ENCODE measurements around the gene EGFL6.
"Not testable (repeated sequence)": the region's sequence is repeated elsewhere in the genome, so short reads cannot be mapped to it uniquely, and the experiment has no call there.

Gene EGFL6

GRCh38 chrX:13645464-13646153, 76.2 kb downstream of the EGFL6 start:
- Histone ChIP-seq H4K8ac (ENCODE audit: low read depth, low read length) (no peak overlapping the region), H3K4me2 (ENCODE audit: low read length) (no peak overlapping the region), H3K36me3 (ENCODE audit: control insufficient read depth in 1 of 2, insufficient read depth in 2 of 2, low read length in 2 of 2) (no peaks in the 10 kb centered on the region), H3K9me3 (ENCODE audit: insufficient read depth, low read depth, low read length) (no peaks in the 10 kb centered on the region), H3K4me1 (ENCODE audit: control insufficient read depth in 1 of 2, insufficient read depth in 2 of 2, low read length in 2 of 2) (no peaks in the 10 kb centered on the region), H3K4ac (ENCODE audit: low read depth, low read length) (no peak overlapping the region), H2AFZ (ENCODE audit: insufficient read depth, low read length, poor library complexity) (no peak overlapping the region), H3K14ac (ENCODE audit: low read length) (no peak overlapping the region), H3K27me3 (ENCODE audit: insufficient read depth, low read length) (no peaks in the 10 kb centered on the region), H3K9ac (ENCODE audit: low read length) (no peak overlapping the region), H2BK12ac (ENCODE audit: low read length) (no peak overlapping the region), H3K79me2 (ENCODE audit: control insufficient read depth, insufficient read depth, low read length, poor library complexity) (no peaks in the 10 kb centered on the region), H3K27ac (ENCODE audit: low read depth, low read length) (no peak overlapping the region), H3K4me3 (ENCODE audit: low read depth, low read length) (no peak overlapping the region), H2AK5ac (ENCODE audit: low read length) (no peak overlapping the region), H3K18ac (ENCODE audit: low read length) (no peak overlapping the region), H3K79me1 (ENCODE audit: low read length) (no peaks in the 10 kb centered on the region), H2BK5ac (ENCODE audit: low read depth, low read length, poor library complexity) (no peak overlapping the region), H3K23ac (ENCODE audit: low read length) (no peak overlapping the region), H2BK120ac (ENCODE audit: insufficient read depth, low read length, poor library complexity) (no peak overlapping the region), H4K12ac (ENCODE audit: low read depth, low read length) (no peak overlapping the region), H4K91ac (ENCODE audit: low read depth, low read length) (no peak overlapping the region)
- DNase-seq, result no peak
- no CpG with 5 or more reads among the region's 9 CpGs for WGBS (ENCODE audit: extremely low coverage, insufficient coverage, insufficient read length)

- Histone ChIP-seq H4K8ac (ENCODE audit: low read depth, low read length) (no peak overlapping the region), H3K36me3 (ENCODE audit: control insufficient read depth in 1 of 2, insufficient read depth in 2 of 2, low read length in 2 of 2) (no peaks in the 10 kb centered on the region), H3K14ac (ENCODE audit: low read length) (no peak overlapping the region), H3K79me1 (ENCODE audit: low read length) (no peaks in the 10 kb centered on the region), H3K79me2 (ENCODE audit: control insufficient read depth, insufficient read depth, low read length, poor library complexity) (no peaks in the 10 kb centered on the region), H3K27ac (ENCODE audit: low read depth, low read length) (no peak overlapping the region), H3K4ac (ENCODE audit: low read depth, low read length) (no peak overlapping the region), H3K4me2 (ENCODE audit: low read length) (no peak overlapping the region), H2AK5ac (ENCODE audit: low read length) (no peak overlapping the region), H3K9ac (ENCODE audit: low read length) (no peak overlapping the region), H3K18ac (ENCODE audit: low read length) (no peak overlapping the region), H2BK5ac (ENCODE audit: low read depth, low read length, poor library complexity) (no peak overlapping the region), H3K27me3 (ENCODE audit: insufficient read depth, low read length) (no peaks in the 10 kb centered on the region), H2BK120ac (ENCODE audit: insufficient read depth, low read length, poor library complexity) (no peak overlapping the region), H4K12ac (ENCODE audit: low read depth, low read length) (no peak overlapping the region), H3K4me1 (ENCODE audit: control insufficient read depth in 1 of 2, insufficient read depth in 2 of 2, low read length in 2 of 2) (no peaks in the 10 kb centered on the region), H2BK12ac (ENCODE audit: low read length) (no peak overlapping the region), H4K91ac (ENCODE audit: low read depth, low read length) (no peak overlapping the region), H3K9me3 (ENCODE audit: insufficient read depth, low read depth, low read length) (no peaks in the 10 kb centered on the region), H3K23ac (ENCODE audit: low read length) (no peak overlapping the region), H2AFZ (ENCODE audit: insufficient read depth, low read length, poor library complexity) (no peak overlapping the region), H3K4me3 (ENCODE audit: low read depth, low read length) (no peak overlapping the region)
- WGBS (ENCODE audit: extremely low coverage, insufficient coverage, insufficient read length), result no CpG with 5 or more reads among the region's 3 CpGs
- DNase-seq, result peak in 1 of 2 donors; percentile 62
Measured at GRCh38 chrX:13646154-13646549, 76.8 kb downstream of the EGFL6 start.

GRCh38 chrX:13647709-13648212, 78.4 kb downstream of the EGFL6 start:
- no CpG with 5 or more reads among the region's 8 CpGs for WGBS (ENCODE audit: extremely low coverage, insufficient coverage, insufficient read length)

GRCh38 chrX:13648336-13648735, 78.9 kb downstream of the EGFL6 start:
- H4K8ac ChIP-seq (ENCODE audit: low read depth, low read length); H3K4me2 ChIP-seq (ENCODE audit: low read length); H2BK12ac ChIP-seq (ENCODE audit: low read length); H3K14ac ChIP-seq (ENCODE audit: low read length); H3K36me3 ChIP-seq (ENCODE audit: control insufficient read depth in 1 of 2, insufficient read depth in 2 of 2, low read length in 2 of 2); DNase-seq; H3K79me2 ChIP-seq (ENCODE audit: control insufficient read depth, insufficient read depth, low read length, poor library complexity); H3K18ac ChIP-seq (ENCODE audit: low read length); H3K27ac ChIP-seq (ENCODE audit: low read depth, low read length); H3K79me1 ChIP-seq (ENCODE audit: low read length); H4K12ac ChIP-seq (ENCODE audit: low read depth, low read length); H2BK120ac ChIP-seq (ENCODE audit: insufficient read depth, low read length, poor library complexity); H3K4me3 ChIP-seq (ENCODE audit: low read depth, low read length); H2BK5ac ChIP-seq (ENCODE audit: low read depth, low read length, poor library complexity); H3K27me3 ChIP-seq (ENCODE audit: insufficient read depth, low read length); H4K91ac ChIP-seq (ENCODE audit: low read depth, low read length); H3K4me1 ChIP-seq (ENCODE audit: control insufficient read depth in 1 of 2, insufficient read depth in 2 of 2, low read length in 2 of 2); H3K23ac ChIP-seq (ENCODE audit: low read length); H2AFZ ChIP-seq (ENCODE audit: insufficient read depth, low read length, poor library complexity); H2AK5ac ChIP-seq (ENCODE audit: low read length); H3K9me3 ChIP-seq (ENCODE audit: insufficient read depth, low read depth, low read length); H3K9ac ChIP-seq (ENCODE audit: low read length); H3K4ac ChIP-seq (ENCODE audit: low read depth, low read length): not testable (repeated sequence)
- WGBS (ENCODE audit: extremely low coverage, insufficient coverage, insufficient read length), result no CpG with 5 or more reads among the region's 2 CpGs

More at GRCh38 chrX:13647709-13648212, 78.4 kb downstream of the EGFL6 start:
- Histone ChIP-seq H3K4ac (ENCODE audit: low read depth, low read length) (no peak overlapping the region), H3K27me3 (ENCODE audit: insufficient read depth, low read length) (no peaks in the 10 kb centered on the region), H3K27ac (ENCODE audit: low read depth, low read length) (no peak overlapping the region), H3K9me3 (ENCODE audit: insufficient read depth, low read depth, low read length) (no peaks in the 10 kb centered on the region), H3K9ac (ENCODE audit: low read length) (no peak overlapping the region), H3K14ac (ENCODE audit: low read length) (no peak overlapping the region), H3K36me3 (ENCODE audit: control insufficient read depth in 1 of 2, insufficient read depth in 2 of 2, low read length in 2 of 2) (no peaks in the 10 kb centered on the region), H2AFZ (ENCODE audit: insufficient read depth, low read length, poor library complexity) (no peak overlapping the region), H3K4me2 (ENCODE audit: low read length) (no peak overlapping the region), H2BK5ac (ENCODE audit: low read depth, low read length, poor library complexity) (no peak overlapping the region), H2AK5ac (ENCODE audit: low read length) (no peak overlapping the region), H2BK120ac (ENCODE audit: insufficient read depth, low read length, poor library complexity) (no peak overlapping the region), H4K8ac (ENCODE audit: low read depth, low read length) (no peak overlapping the region), H3K4me3 (ENCODE audit: low read depth, low read length) (no peak overlapping the region), H3K4me1 (ENCODE audit: control insufficient read depth in 1 of 2, insufficient read depth in 2 of 2, low read length in 2 of 2) (peaks cover 0 to 2% of the 10 kb centered on the region in 2 experiments), H4K91ac (ENCODE audit: low read depth, low read length) (no peak overlapping the region), H4K12ac (ENCODE audit: low read depth, low read length) (no peak overlapping the region), H3K23ac (ENCODE audit: low read length) (no peak overlapping the region), H3K18ac (ENCODE audit: low read length) (no peak overlapping the region), H3K79me2 (ENCODE audit: control insufficient read depth, insufficient read depth, low read length, poor library complexity) (no peaks in the 10 kb centered on the region), H2BK12ac (ENCODE audit: low read length) (no peak overlapping the region), H3K79me1 (ENCODE audit: low read length) (peaks cover 2% of the 10 kb centered on the region)
- DNase-seq, result peak; percentile 51 to 68
